ENCODE data around the gene DYNC1LI1. TPM values are rescaled to one million over a fixed set of nuclear protein-coding genes. Genes with fewer than 3 reads are reported as not detected.

Gene DYNC1LI1
- polyA plus RNA-seq, 2 of the 4 experiments (the other 2 are of a cell fraction): 42.0 to 66.9 TPM

- ChIA-PET CTCF (interaction anchor here (0.7 to 0.9 kb wide), 2 partner anchors 15 to 1134 kb away, joined by 3 to 5 read pairs; no protein-coding TSS in a partner anchor), POLR2A (no interaction called here)
- no peak overlapping the region for H3K4me2 ChIP-seq
- H3K4me3 ChIP-seq: no peak overlapping the region
- no peak overlapping the region for H3K27ac ChIP-seq
- ATAC-seq (no peak), FAIRE-seq (no peak), DNase-seq (ENCODE audit: low read depth in 1 of 2, low spot score in 1 of 2) (no peak)
- no peaks in the 10 kb centered on the region for H3K9me3 ChIP-seq
- TF ChIP-seq KDM1A (IDR thresholded peaks at IDR 0.05; ENCODE audit: low read depth) (no peak), ZNF302 (CRISPR knock-in tag; IDR thresholded peaks at IDR 0.05) (no peak), HDAC2 (IDR thresholded peaks at IDR 0.05) (no peak), EP300 (IDR thresholded peaks at IDR 0.05) (no peak), GATA3 (IDR thresholded peaks at IDR 0.05; ENCODE audit: borderline replicate concordance) (no peak), NR3C1 (IDR thresholded peaks at IDR 0.05) (no peak), FOSL2 (IDR thresholded peaks at IDR 0.05) (no peak), FOSL2 (CRISPR knock-in tag; IDR thresholded peaks at IDR 0.05) (no peak), HEYL (CRISPR knock-in tag; IDR thresholded peaks at IDR 0.05) (no peak), RFX5 (IDR thresholded peaks at IDR 0.05) (no peak), USF2 (IDR thresholded peaks at IDR 0.05) (no peak), HES2 (IDR thresholded peaks at IDR 0.05) (no peak), NPAS2 (CRISPR knock-in tag; IDR thresholded peaks at IDR 0.05; ENCODE audit: borderline replicate concordance) (no peak), MAFK (IDR thresholded peaks at IDR 0.05; ENCODE audit: partially characterized antibody) (no peak), RCOR1 (IDR thresholded peaks at IDR 0.05; ENCODE audit: low read depth, low read length) (no peak), POLR2A (IDR thresholded peaks at IDR 0.05; ENCODE audit: low read length) (no peak)
- peaks cover 21% of the 10 kb centered on the region for H3K4me1 ChIP-seq
These were observed 75.6 kb downstream of the DYNC1LI1 start for GRCh38 chr3:32495085-32495484.

GRCh38 chr3:32493437-32494414, 76.9 kb downstream of the DYNC1LI1 start:
- DNase-seq (ENCODE audit: low read depth in 1 of 2, low spot score in 1 of 2) (no peak), FAIRE-seq (no peak), ATAC-seq (peak in 1 of 2 experiments; percentile 48; a peak in 3 of 6 replicates)
- Histone ChIP-seq H3K4me3 (no peak overlapping the region), H3K4me2 (no peak overlapping the region), H3K9me3 (no peaks in the 10 kb centered on the region), H3K4me1 (peaks cover 21% of the 10 kb centered on the region), H3K27ac (no peak overlapping the region)
- POLR2A ChIA-PET: no interaction called here
- TF ChIP-seq HOXB5 (CRISPR knock-in tag; IDR thresholded peaks at IDR 0.05) (no peak), ELK1 (IDR thresholded peaks at IDR 0.05; ENCODE audit: low read depth, low read length) (no peak), HDAC2 (IDR thresholded peaks at IDR 0.05) (no peak), NFE2L2 (conservative IDR thresholded peaks at IDR 0.05; ENCODE audit: low read length) (no peak), CEBPB (IDR thresholded peaks at IDR 0.05) (no peak), RARB (CRISPR knock-in tag; IDR thresholded peaks at IDR 0.05) (no peak), NPAS2 (CRISPR knock-in tag; IDR thresholded peaks at IDR 0.05; ENCODE audit: borderline replicate concordance) (no peak), MAFK (IDR thresholded peaks at IDR 0.05; ENCODE audit: partially characterized antibody) (no peak), HEYL (CRISPR knock-in tag; IDR thresholded peaks at IDR 0.05) (no peak), HMGXB4 (CRISPR knock-in tag; IDR thresholded peaks at IDR 0.05; ENCODE audit: borderline replicate concordance) (no peak), MAZ (IDR thresholded peaks at IDR 0.05; ENCODE audit: borderline replicate concordance, low read depth, low read length) (no peak), KDM5A (IDR thresholded peaks at IDR 0.05) (no peak), RNF2 (IDR thresholded peaks at IDR 0.05; ENCODE audit: borderline replicate concordance, low read depth) (no peak), CTCF (IDR thresholded peaks at IDR 0.05) (no peak), EHF (CRISPR knock-in tag; IDR thresholded peaks at IDR 0.05) (no peak)
- 88% methylated on average over 3 of the region's 3 CpGs for WGBS (ENCODE audit: missing lambda C conversion rate)
- CTCF ChIA-PET: interaction anchor here (0.5 to 1.5 kb wide), 4 partner anchors 11 to 755 kb away, joined by 3 to 4 read pairs (median 3); no protein-coding TSS in a partner anchor
